Measurements from ENCODE around the gene LYRM9.

The LYRM9 gene

DNA sequence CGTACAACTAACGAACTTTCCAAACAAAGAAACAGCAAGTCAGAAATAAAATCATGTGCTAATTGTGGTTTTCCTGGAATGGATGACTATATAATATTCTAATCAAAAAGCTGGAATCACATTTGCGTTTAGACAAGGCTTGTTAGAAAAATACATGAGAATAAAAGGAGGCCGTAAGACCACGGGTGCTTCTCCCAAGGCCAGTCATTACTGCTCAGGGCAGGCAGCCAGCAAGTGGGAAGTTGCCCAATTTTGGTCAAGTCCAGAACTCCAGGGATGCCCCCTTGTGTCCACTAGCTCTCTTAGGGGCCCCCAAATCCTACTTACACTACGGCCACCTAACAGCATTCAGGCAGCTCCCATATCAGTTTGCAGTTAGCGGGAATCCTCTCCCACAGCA lies 25.9 kb upstream of the LYRM9 start:
- Histone ChIP-seq H3K36me3 (ENCODE audit: low read length) (no peaks in the 10 kb centered on the region), H3K4me3 (ENCODE audit: insufficient read depth, low read length, poor library complexity, severe bottlenecking) (no peak overlapping the region), H3K9ac (ENCODE audit: low read length) (no peak overlapping the region), H3K27me3 (ENCODE audit: low read length) (no peaks in the 10 kb centered on the region), H3F3A (ENCODE audit: insufficient read depth) (no peaks in the 10 kb centered on the region), H3K9me3 (ENCODE audit: insufficient read depth, low read length) (no peaks in the 10 kb centered on the region), H2AFZ (ENCODE audit: low read depth, low read length, severe bottlenecking) (no peak overlapping the region), H3K79me2 (ENCODE audit: insufficient read depth, low read length) (no peaks in the 10 kb centered on the region), H3K9me2 (replicated peaks; ENCODE audit: insufficient read depth, low read length) (no peaks in the 10 kb centered on the region), H3K27ac (ENCODE audit: low read depth, low read length) (no peak overlapping the region), H3K4me2 (ENCODE audit: low read depth, low read length, poor library complexity, severe bottlenecking) (no peak overlapping the region), H4K20me1 (ENCODE audit: low read depth, low read length) (no peaks in the 10 kb centered on the region)
- TF ChIP-seq CTCF (IDR thresholded peaks at IDR 0.05; ENCODE audit: insufficient read depth, low read length, poor library complexity, severe bottlenecking) = no peak

DNA sequence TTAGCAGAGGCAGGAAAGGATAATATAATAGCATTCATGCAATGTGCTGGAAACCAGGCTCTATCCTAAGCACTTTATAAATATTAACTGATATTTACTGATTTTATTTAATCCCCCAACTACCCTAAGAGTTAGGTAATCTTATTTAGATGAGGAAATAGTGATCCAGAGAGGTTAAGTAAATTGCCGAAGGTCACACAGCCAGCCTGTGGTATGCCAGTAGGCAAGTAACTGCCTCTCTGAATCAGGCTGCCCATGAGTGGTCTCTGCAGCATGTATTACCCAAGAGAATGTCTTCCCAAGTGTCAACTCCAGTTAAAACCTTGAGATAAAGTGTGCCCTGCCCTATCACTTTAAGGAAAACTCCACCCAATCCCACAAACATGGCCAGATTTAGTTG lies 25.3 kb upstream of the LYRM9 start:
- no peak for TF ChIP-seq CTCF (IDR thresholded peaks at IDR 0.05; ENCODE audit: insufficient read depth, low read length, poor library complexity, severe bottlenecking)
- no peak for TF ChIP-seq EZH2phosphoT487 (conservative IDR thresholded peaks at IDR 0.05; ENCODE audit: low read length)
- Histone ChIP-seq H3K4me2 (ENCODE audit: low read depth, low read length, poor library complexity, severe bottlenecking) (no peak overlapping the region), H3K9me2 (replicated peaks; ENCODE audit: insufficient read depth, low read length) (no peaks in the 10 kb centered on the region), H3K36me3 (ENCODE audit: low read length) (no peaks in the 10 kb centered on the region), H3K9me3 (ENCODE audit: insufficient read depth, low read length) (no peaks in the 10 kb centered on the region), H2AFZ (ENCODE audit: low read depth, low read length, severe bottlenecking) (no peak overlapping the region), H3K9ac (ENCODE audit: low read length) (no peak overlapping the region), H3F3A (ENCODE audit: insufficient read depth) (no peaks in the 10 kb centered on the region), H4K20me1 (ENCODE audit: low read depth, low read length) (no peaks in the 10 kb centered on the region), H3K27me3 (ENCODE audit: low read length) (no peaks in the 10 kb centered on the region), H3K79me2 (ENCODE audit: insufficient read depth, low read length) (no peaks in the 10 kb centered on the region), H3K27ac (ENCODE audit: low read depth, low read length) (no peak overlapping the region), H3K4me3 (ENCODE audit: insufficient read depth, low read length, poor library complexity, severe bottlenecking) (no peak overlapping the region)

- Histone ChIP-seq H2AFZ (ENCODE audit: low read depth, low read length, severe bottlenecking) (no peak overlapping the region), H3K9me3 (ENCODE audit: insufficient read depth, low read length) (no peaks in the 10 kb centered on the region), H3K27ac (ENCODE audit: low read depth, low read length) (no peak overlapping the region), H3K9ac (ENCODE audit: low read length) (no peak overlapping the region), H3K79me2 (ENCODE audit: insufficient read depth, low read length) (no peaks in the 10 kb centered on the region), H4K20me1 (ENCODE audit: low read depth, low read length) (no peaks in the 10 kb centered on the region), H3K9me2 (replicated peaks; ENCODE audit: insufficient read depth, low read length) (no peaks in the 10 kb centered on the region), H3K27me3 (ENCODE audit: low read length) (no peaks in the 10 kb centered on the region), H3K4me2 (ENCODE audit: low read depth, low read length, poor library complexity, severe bottlenecking) (no peak overlapping the region), H3K4me3 (ENCODE audit: insufficient read depth, low read length, poor library complexity, severe bottlenecking) (no peak overlapping the region), H3K36me3 (ENCODE audit: low read length) (no peaks in the 10 kb centered on the region), H3F3A (ENCODE audit: insufficient read depth) (no peaks in the 10 kb centered on the region)
- TF ChIP-seq EZH2phosphoT487 (conservative IDR thresholded peaks at IDR 0.05; ENCODE audit: low read length) = no peak
- no peak for TF ChIP-seq CTCF (IDR thresholded peaks at IDR 0.05; ENCODE audit: insufficient read depth, low read length, poor library complexity, severe bottlenecking)
These were observed 23.8 kb upstream of the LYRM9 start for GRCh38 chr17:27917000-27917399.

DNA sequence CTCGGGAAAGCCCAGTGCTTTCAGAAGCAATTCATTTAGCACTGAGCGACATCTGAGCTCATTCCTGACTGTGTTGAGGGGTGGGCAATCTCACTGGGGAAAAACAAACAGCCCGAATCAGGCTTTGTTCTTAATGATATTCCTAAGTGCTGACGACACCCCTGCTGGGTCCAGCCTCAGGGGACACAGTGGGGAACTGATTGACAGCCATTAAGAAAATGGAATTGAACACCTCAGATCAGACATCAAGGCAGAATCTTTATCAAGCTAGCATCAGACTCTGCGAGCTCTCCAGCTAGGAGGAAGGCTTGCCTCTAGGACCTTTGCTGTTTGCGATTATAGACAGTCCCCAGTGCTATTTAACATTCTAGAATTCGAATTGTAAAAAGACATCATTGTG lies 22.5 kb upstream of the LYRM9 start:
- Histone ChIP-seq H3K9me2 (replicated peaks; ENCODE audit: insufficient read depth, low read length) (no peaks in the 10 kb centered on the region), H3K9me3 (ENCODE audit: insufficient read depth, low read length) (no peaks in the 10 kb centered on the region), H3K27ac (ENCODE audit: low read depth, low read length) (no peak overlapping the region), H4K20me1 (ENCODE audit: low read depth, low read length) (no peaks in the 10 kb centered on the region), H3F3A (ENCODE audit: insufficient read depth) (no peaks in the 10 kb centered on the region), H3K4me3 (ENCODE audit: insufficient read depth, low read length, poor library complexity, severe bottlenecking) (no peak overlapping the region), H3K4me2 (ENCODE audit: low read depth, low read length, poor library complexity, severe bottlenecking) (no peak overlapping the region), H3K79me2 (ENCODE audit: insufficient read depth, low read length) (no peaks in the 10 kb centered on the region), H3K27me3 (ENCODE audit: low read length) (no peaks in the 10 kb centered on the region), H3K36me3 (ENCODE audit: low read length) (no peaks in the 10 kb centered on the region), H2AFZ (ENCODE audit: low read depth, low read length, severe bottlenecking) (no peak overlapping the region), H3K9ac (ENCODE audit: low read length) (no peak overlapping the region)
- TF ChIP-seq CTCF (IDR thresholded peaks at IDR 0.05; ENCODE audit: insufficient read depth, low read length, poor library complexity, severe bottlenecking) (no peak), EZH2phosphoT487 (conservative IDR thresholded peaks at IDR 0.05; ENCODE audit: low read length) (no peak)
